Transverse colon (tissue), 4 donors: ENCODE results near the gene ROBO1. TPM values are rescaled to one million over a fixed set of nuclear protein-coding genes. Genes with fewer than 3 reads are reported as not detected.

Source experiments
- DNase-seq: peaks from one replicate; pipeline ENCODE4 v3.0.0-alpha.2; 2019
- H3K27ac ChIP-seq, 4 donors: fragments of 200-600 bp; sonication (generic); 2 replicates each; pipeline ENCODE4 v1.5.1; 2016 to 2018; ENCODE audit warnings: inconsistent platforms in 4 of 4
- H3K27me3 ChIP-seq: fragments of 200-600 bp; sonication (generic); 2 replicates; pipeline ENCODE4 v1.5.1; 2017; ENCODE audit warnings: inconsistent platforms
- H3K36me3 ChIP-seq, 4 donors: fragments of 200-600 bp; sonication (generic); 2 replicates each; pipeline ENCODE4 v1.5.1; 2017 to 2019; ENCODE audit warnings: inconsistent platforms in 4 of 4
- H3K4me1 ChIP-seq, 4 donors: fragments of 200-600 bp; sonication (generic); 2 replicates each; pipeline ENCODE4 v1.5.1; 2017 to 2020; ENCODE audit warnings: inconsistent platforms in 4 of 4
- H3K4me3 ChIP-seq, 4 donors: fragments of 200-600 bp; sonication (generic); 1 replicate in 1 of 4; 2 replicates in 3 of 4; pipeline versions ENCODE4 v1.5.1 to v1.6.1; 2017 to 2019; ENCODE audit warnings: inconsistent platforms in 4 of 4
- H3K9me3 ChIP-seq, 2 donors: fragments of 200-600 bp; sonication (generic); 2 replicates each; pipeline ENCODE4 v1.5.1; 2017 to 2019; ENCODE audit warnings: inconsistent platforms in 2 of 2
- EP300 ChIP-seq: sonication (generic); formaldehyde crosslinking; IDR thresholded peaks from one replicate; pipeline ENCODE4 v1.6.1; 2017; ENCODE audit warnings: antibody characterized with exemption, low read depth
- POLR2A ChIP-seq: fragments of 450-650 bp; IDR thresholded peaks from one replicate; pipeline ENCODE4 v1.6.1; 2016; ENCODE audit warnings: antibody characterized with exemption, mild to moderate bottlenecking, moderate library complexity
- POLR2AphosphoS5 ChIP-seq, 3 donors: sonication (generic); formaldehyde crosslinking; IDR thresholded peaks; one replicate each; pipeline ENCODE4 v1.6.1; 2016; ENCODE audit warnings: antibody characterized with exemption in 3 of 3
- WGBS, 2 donors: methylation state at CpG; one replicate each; pipeline ENCODE4 v1.1.5; 2018; ENCODE audit warnings: low coverage in 1 of 2; 5-methylcytosine and 5-hydroxymethylcytosine counted together
- in situ Hi-C, 4 donors: fragments of 200-750 bp; cut with MboI; loops; one replicate each; pipeline versions ENCODE4 v1.15.0 to v1.15.1; 2017; ENCODE audit warnings: low sequenced_read_pairs in 3 of 4, low pct_ligation_motif_present in 1 of 4, low pct_unique_long_range_greater_than_20kb in 1 of 4
- intact Hi-C: fragments of 100-400 bp; cut with DNase I; formaldehyde crosslinking; loops from one replicate; pipeline ENCODE4 v1.15.1; 2023; ENCODE audit warnings: low total_unique reads
- total RNA-seq, 4 donors: library from RNA; depleted of rRNA; stranded (reverse); fragments of >200 nt; gene quantifications; one replicate each; pipeline ENCODE4 v1.1.0, GENCODE V29; 2016
- TF ChIP-seq, protein P1 (sequence below), 5 experiments: fragments of 200-600 bp in 3 of 5; fragments of 450-650 bp in 2 of 5; sonication (generic) in 3 of 5; IDR thresholded peaks; 1 replicate in 2 of 5; 2 replicates in 3 of 5; pipeline ENCODE4 v1.5.1; 2016 to 2017; ENCODE audit warnings: antibody characterized with exemption in 5 of 5, inconsistent platforms in 3 of 5, mild to moderate bottlenecking in 2 of 5, moderate library complexity in 1 of 5

The ROBO1 gene
- total RNA-seq, 4 donors from 2014 or later, result 7.6 to 68.7 (median 9.1) TPM

DNA sequence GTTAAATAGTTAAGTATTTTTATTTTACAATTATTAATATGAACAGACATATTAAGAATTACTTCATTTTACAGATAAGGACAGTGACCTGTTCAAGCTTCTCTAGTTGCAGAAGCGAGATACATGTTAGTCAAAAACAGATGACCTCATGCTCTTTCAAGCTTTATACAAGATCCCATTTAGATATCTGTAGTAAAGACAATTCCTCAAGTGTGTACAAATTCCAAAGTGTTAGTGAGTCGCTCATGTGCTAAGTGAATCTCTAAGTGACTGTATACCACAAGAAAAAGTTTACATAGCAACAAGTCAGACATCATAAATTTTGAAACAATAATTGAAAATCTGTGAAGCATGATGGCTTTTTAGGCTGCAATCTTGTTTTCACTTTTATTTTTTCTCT is 293.8 kb downstream of the ROBO1 start:
- no peak for DNase-seq
- no peak overlapping the region for H3K27ac ChIP-seq
- no peaks in the 10 kb centered on the region for H3K9me3 ChIP-seq
- no peaks in the 10 kb centered on the region for H3K4me1 ChIP-seq
- TF ChIP-seq EP300 (no peak), POLR2AphosphoS5 (IDR thresholded peaks at IDR 0.05) (no peak), POLR2A (no peak)
- TF ChIP-seq, protein P1, sequence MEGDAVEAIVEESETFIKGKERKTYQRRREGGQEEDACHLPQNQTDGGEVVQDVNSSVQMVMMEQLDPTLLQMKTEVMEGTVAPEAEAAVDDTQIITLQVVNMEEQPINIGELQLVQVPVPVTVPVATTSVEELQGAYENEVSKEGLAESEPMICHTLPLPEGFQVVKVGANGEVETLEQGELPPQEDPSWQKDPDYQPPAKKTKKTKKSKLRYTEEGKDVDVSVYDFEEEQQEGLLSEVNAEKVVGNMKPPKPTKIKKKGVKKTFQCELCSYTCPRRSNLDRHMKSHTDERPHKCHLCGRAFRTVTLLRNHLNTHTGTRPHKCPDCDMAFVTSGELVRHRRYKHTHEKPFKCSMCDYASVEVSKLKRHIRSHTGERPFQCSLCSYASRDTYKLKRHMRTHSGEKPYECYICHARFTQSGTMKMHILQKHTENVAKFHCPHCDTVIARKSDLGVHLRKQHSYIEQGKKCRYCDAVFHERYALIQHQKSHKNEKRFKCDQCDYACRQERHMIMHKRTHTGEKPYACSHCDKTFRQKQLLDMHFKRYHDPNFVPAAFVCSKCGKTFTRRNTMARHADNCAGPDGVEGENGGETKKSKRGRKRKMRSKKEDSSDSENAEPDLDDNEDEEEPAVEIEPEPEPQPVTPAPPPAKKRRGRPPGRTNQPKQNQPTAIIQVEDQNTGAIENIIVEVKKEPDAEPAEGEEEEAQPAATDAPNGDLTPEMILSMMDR (IDR thresholded peaks at IDR 0.05), result no peak
- in situ Hi-C loops (no loop called here), intact Hi-C loops (no loop called here)
- 60 to 70% methylated on average over 2 of the region's 2 CpGs for WGBS, 2 donors
- no peaks in the 10 kb centered on the region for H3K36me3 ChIP-seq
- H3K27me3 ChIP-seq, result no peaks in the 10 kb centered on the region
- H3K4me3 ChIP-seq, result no peak overlapping the region

DNA sequence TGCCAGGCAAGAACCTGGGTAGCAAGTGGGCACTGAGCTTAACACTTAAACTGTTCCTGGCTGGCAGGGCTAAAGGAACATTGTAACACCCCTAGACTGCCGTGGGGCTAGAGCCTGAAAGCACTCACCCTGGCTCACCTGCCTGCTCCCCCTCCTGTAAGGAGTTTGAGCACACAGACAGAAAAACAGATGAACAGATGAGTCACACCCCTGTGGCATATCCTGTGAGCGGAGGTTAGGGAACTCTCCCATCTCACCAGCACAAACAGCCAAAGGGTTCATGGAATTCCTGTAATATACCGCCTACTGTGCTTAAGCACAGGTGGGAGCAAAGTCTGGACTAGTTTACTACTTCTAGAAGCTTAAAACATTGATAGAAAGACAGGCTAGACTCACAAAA is 300.1 kb downstream of the ROBO1 start:
- 41 to 67% methylated on average over 2 to 3 of the region's 3 CpGs for WGBS, 2 donors
- H3K4me1 ChIP-seq, result no peaks in the 10 kb centered on the region
- no peaks in the 10 kb centered on the region for H3K9me3 ChIP-seq
- H3K4me3 ChIP-seq, result no peak overlapping the region
- no peak for DNase-seq
- no peaks in the 10 kb centered on the region for H3K36me3 ChIP-seq
- in situ Hi-C loops, result no loop called here
- H3K27ac ChIP-seq, result no peak overlapping the region
- intact Hi-C loops, result no loop called here
- TF ChIP-seq POLR2A (no peak), POLR2AphosphoS5 (IDR thresholded peaks at IDR 0.05) (no peak), EP300 (no peak)
- TF ChIP-seq, protein P1 (IDR thresholded peaks at IDR 0.05), result no peak
- H3K27me3 ChIP-seq, result no peaks in the 10 kb centered on the region

DNA sequence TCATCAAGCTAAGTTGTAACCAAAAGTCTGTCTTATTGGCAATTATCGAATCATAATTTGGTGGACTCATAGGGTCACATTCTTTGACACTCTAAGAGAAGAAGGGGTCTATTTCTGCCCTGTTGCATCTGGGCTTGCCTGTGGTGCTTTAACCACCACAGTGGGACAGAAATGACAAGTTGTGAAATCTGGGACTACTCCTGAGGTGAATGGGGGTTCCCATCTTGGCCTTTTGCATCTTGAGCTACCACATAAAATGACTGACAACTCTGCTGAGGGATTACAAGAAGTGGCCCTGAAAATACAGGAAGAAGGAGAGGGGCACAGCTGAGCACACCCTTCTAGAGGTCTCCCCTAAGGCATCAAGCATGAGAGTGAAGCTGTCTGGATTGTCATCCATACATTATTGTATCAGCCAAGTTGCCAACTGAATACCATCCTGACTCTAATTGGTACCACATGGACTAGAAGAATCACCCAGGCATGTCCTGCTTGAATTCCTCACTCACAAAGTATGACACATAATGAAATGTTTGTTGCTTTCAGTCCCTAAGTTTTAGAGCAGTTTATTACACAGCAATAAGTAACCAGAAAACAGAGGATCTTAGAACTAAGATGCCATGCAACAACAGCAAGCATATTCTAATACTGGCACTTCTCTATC is 306.5 kb downstream of the ROBO1 start:
- no peak for DNase-seq
- 77 to 89% methylated on average over 1 of the region's 1 CpG for WGBS, 2 donors
- H3K4me3 ChIP-seq, result no peak overlapping the region
- in situ Hi-C loops, result no loop called here
- no peaks in the 10 kb centered on the region for H3K36me3 ChIP-seq
- intact Hi-C loops, result no loop called here
- no peaks in the 10 kb centered on the region for H3K27me3 ChIP-seq
- TF ChIP-seq, protein P1 (IDR thresholded peaks at IDR 0.05), result no peak
- no peak for TF ChIP-seq POLR2AphosphoS5 (IDR thresholded peaks at IDR 0.05)
- no peak for TF ChIP-seq POLR2A
- TF ChIP-seq EP300, result no peak
- H3K4me1 ChIP-seq, result no peaks in the 10 kb centered on the region
- H3K9me3 ChIP-seq, result no peaks in the 10 kb centered on the region
- H3K27ac ChIP-seq, result no peak overlapping the region

DNA sequence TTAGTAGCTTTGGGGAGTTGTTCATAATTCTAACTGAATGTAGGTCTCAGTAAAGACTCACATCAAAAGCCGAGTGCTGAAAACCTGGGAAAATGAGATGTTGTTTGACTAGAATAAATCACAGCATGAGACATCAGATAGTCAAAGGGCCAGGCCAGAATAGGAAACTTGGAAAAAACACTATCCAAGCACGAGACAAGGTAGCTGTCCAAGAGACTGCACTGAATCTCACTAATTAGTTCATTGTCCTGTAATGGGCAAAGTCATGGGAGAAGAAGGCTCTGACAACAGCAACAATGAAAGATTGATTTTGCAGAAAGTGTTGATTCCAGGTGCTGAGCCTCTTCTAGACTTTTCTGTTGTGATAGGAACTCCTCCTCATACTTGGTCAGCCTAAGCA is 314.2 kb downstream of the ROBO1 start:
- no peak overlapping the region for H3K4me3 ChIP-seq
- in situ Hi-C loops (no loop called here), intact Hi-C loops (no loop called here)
- 50 to 53% methylated on average over 2 of the region's 2 CpGs for WGBS, 2 donors
- TF ChIP-seq POLR2A (no peak), EP300 (no peak), POLR2AphosphoS5 (IDR thresholded peaks at IDR 0.05) (no peak)
- TF ChIP-seq, protein P1 (IDR thresholded peaks at IDR 0.05), result no peak
- no peak overlapping the region for H3K27ac ChIP-seq
- H3K27me3 ChIP-seq, result no peaks in the 10 kb centered on the region
- no peaks in the 10 kb centered on the region for H3K4me1 ChIP-seq
- no peak for DNase-seq
- no peaks in the 10 kb centered on the region for H3K9me3 ChIP-seq
- H3K36me3 ChIP-seq, result no peaks in the 10 kb centered on the region
